K562 (cell line): Measurements from ENCODE around the gene TRMT1. TPM values are rescaled to one million over a fixed set of nuclear protein-coding genes. Genes with fewer than 3 reads are reported as not detected.

Experiments used
- ATAC-seq: fragments of 200-7000 bp; cut with Tn5 transposase; 3 replicates; pipeline ENCODE4 v1.9.1; 2020; ENCODE audit warnings: moderate library complexity
- BruUV-seq: library from RNA; stranded (reverse); fragments of 400-500 nt; replicated peaks from 2 replicates; lab custom pipeline; 2021; lab: Mats Ljungman, UMichigan
- CTCF ChIA-PET: fragments of 300-600 bp; formaldehyde crosslinking; extraction: SDS; loops from one replicate; lab custom pipeline; 2021; ENCODE audit warnings: low intra/inter-chr PET ratio; lab: Yijun Ruan, JAX
- POLR2A ChIA-PET: fragments of 300-600, 350-650 bp; sonication (Branson Sonifier 250); formaldehyde crosslinking; extraction: SDS; loops from one replicate; lab custom pipeline; 2021; ENCODE audit warnings: antibody characterized with exemption, inconsistent platforms; lab: Yijun Ruan, JAX
- DNase-seq, 4 experiments: peaks; one replicate each; pipeline versions ENCODE4 v3.0.0 to v3.0.0-alpha.2; 2011 to 2018; ENCODE audit warnings: low spot score in 3 of 4, mixed read lengths in 3 of 4; ENCODE audit errors: extremely low read depth in 1 of 4
- FAIRE-seq: peaks from 2 replicates; lab custom pipeline; 2011; peaks lifted over from hg19 to GRCh38; lab: Jason Lieb, UNC
- H2AFZ ChIP-seq: 2 replicates; pipeline ENCODE4 v1.6.0; 2011; ENCODE audit warnings: low read depth, low read length, control low read depth, inconsistent platforms
- H3K27ac ChIP-seq: fragments of 200-600 bp; 3 replicates; pipeline ENCODE4 v1.8.0; 2011; ENCODE audit warnings: low read depth, mild to moderate bottlenecking, control low read depth, inconsistent platforms, low read length, moderate library complexity, mixed read lengths; ENCODE audit errors: extremely low read depth
- H3K27me3 ChIP-seq, 2 experiments: fragments of 300-600 bp in 1 of 2; 2 replicates in 1 of 2; 3 replicates in 1 of 2; pipeline versions ENCODE4 v1.6.0 to v1.8.0; 2011; ENCODE audit warnings: inconsistent platforms in 2 of 2, low read length in 2 of 2, mild to moderate bottlenecking in 1 of 2, mixed read lengths in 1 of 2, moderate library complexity in 1 of 2; ENCODE audit not compliant: control insufficient read depth in 2 of 2, insufficient read depth in 2 of 2
- H3K36me3 ChIP-seq: fragments of 300-600 bp; 3 replicates; pipeline ENCODE4 v1.8.0; 2011; ENCODE audit warnings: mild to moderate bottlenecking, low read length, inconsistent platforms; ENCODE audit not compliant: control insufficient read depth, insufficient read depth
- H3K4me1 ChIP-seq, 2 experiments: fragments of 200-600 bp in 1 of 2; replicated peaks in 1 of 2; 2 replicates in 1 of 2; 3 replicates in 1 of 2; pipeline versions ENCODE4 v1.5.1 to v1.8.0; 2011; ENCODE audit warnings: inconsistent platforms in 2 of 2, low read length in 2 of 2, mild to moderate bottlenecking in 1 of 2, mixed read lengths in 1 of 2, moderate library complexity in 1 of 2; ENCODE audit not compliant: control insufficient read depth in 2 of 2, insufficient read depth in 2 of 2
- H3K4me2 ChIP-seq: 2 replicates; pipeline ENCODE4 v1.6.1; 2011; ENCODE audit warnings: low read length, control low read depth, inconsistent platforms, mixed read lengths; ENCODE audit not compliant: insufficient read depth
- H3K4me3 ChIP-seq: fragments of 200-600 bp; sonication (generic), shearing (Covaris generic); 2 replicates; pipeline ENCODE4 v1.5.1; 2016; ENCODE audit warnings: control low read depth, inconsistent platforms
- H3K79me2 ChIP-seq: fragments of 200-600 bp; 3 replicates; pipeline ENCODE4 v1.8.0; 2011; ENCODE audit warnings: low read length, inconsistent platforms; ENCODE audit not compliant: control insufficient read depth, insufficient read depth
- H3K9ac ChIP-seq, 2 experiments: 2 replicates each; pipeline versions ENCODE4 v1.6.0 to v1.6.1; 2011; ENCODE audit warnings: low read depth in 2 of 2, low read length in 2 of 2, control low read depth in 1 of 2, inconsistent platforms in 1 of 2, mild to moderate bottlenecking in 1 of 2, mixed read lengths in 1 of 2; ENCODE audit not compliant: insufficient read depth in 1 of 2
- H3K9me1 ChIP-seq: one replicate; pipeline ENCODE4 v1.6.0; 2011; ENCODE audit warnings: inconsistent platforms, mild to moderate bottlenecking, low read length, moderate library complexity; ENCODE audit not compliant: control insufficient read depth, insufficient read depth
- H3K9me3 ChIP-seq: replicated peaks from 2 replicates; pipeline ENCODE4 v1.5.1; 2011; ENCODE audit warnings: low read depth, low read length, inconsistent platforms; ENCODE audit not compliant: control insufficient read depth, insufficient read depth
- H4K20me1 ChIP-seq: replicated peaks from 2 replicates; pipeline ENCODE4 v1.6.1; 2011; ENCODE audit warnings: low read length, inconsistent platforms, mixed read lengths; ENCODE audit not compliant: control insufficient read depth, insufficient read depth
- CBX8 ChIP-seq: fragments of 200-600 bp; sonication (generic); IDR thresholded peaks from 2 replicates; pipeline ENCODE4 v1.6.1; 2012; ENCODE audit warnings: borderline replicate concordance, mixed run types, low read depth, mild to moderate bottlenecking, moderate library complexity, mixed read lengths, low read length, control low read depth, inconsistent platforms; ENCODE audit not compliant: poor library complexity, severe bottlenecking; ENCODE audit errors: extremely low read depth
- CREB1 ChIP-seq, 2 experiments: sonication (generic) in 1 of 2; formaldehyde crosslinking in 1 of 2; IDR thresholded peaks; 2 replicates each; pipeline versions ENCODE4 v1.6.1 to v1.8.0; 2012 to 2022; ENCODE audit warnings: inconsistent platforms in 1 of 2, mild to moderate bottlenecking in 1 of 2, missing genetic modification reagents in 1 of 2, moderate library complexity in 1 of 2
- ESRRA ChIP-seq: fragments of 450-650 bp; IDR thresholded peaks from 2 replicates; pipeline ENCODE4 v1.6.1; 2014; ENCODE audit warnings: low read depth, mild to moderate bottlenecking, moderate library complexity, borderline replicate concordance
- ETV1 ChIP-seq: fragments of 450-650 bp; conservative IDR thresholded peaks from 2 replicates; pipeline ENCODE4 v1.6.1; 2016; ENCODE audit warnings: missing genetic modification characterization, control low read depth, low read depth, missing compliant biosample characterization
- MIER1 ChIP-seq: fragments of 450-650 bp; IDR thresholded peaks from 2 replicates; pipeline ENCODE4 v1.6.1; 2016; ENCODE audit warnings: antibody characterized with exemption, mild to moderate bottlenecking, low read depth
- PRMT5 ChIP-seq: sonication (generic); formaldehyde crosslinking; IDR thresholded peaks from 2 replicates; pipeline ENCODE4 v1.5.0; 2020; ENCODE audit warnings: missing genetic modification reagents
- RCOR1 ChIP-seq, 2 experiments: IDR thresholded peaks; 2 replicates each; pipeline ENCODE4 v1.6.1; 2012; ENCODE audit warnings: low read depth in 2 of 2, low read length in 2 of 2, borderline replicate concordance in 1 of 2, improper control_type of control experiment in 1 of 2
- REST ChIP-seq, 2 experiments: fragments of 450-650 bp; formaldehyde crosslinking in 1 of 2; IDR thresholded peaks; 2 replicates each; pipeline versions ENCODE4 v1.4.0 to v1.6.1; 2014 to 2020; ENCODE audit warnings: mild to moderate bottlenecking in 2 of 2, borderline replicate concordance in 1 of 2, low read depth in 1 of 2
- SREBF1 ChIP-seq: fragments of 150-350 bp; IDR thresholded peaks from 2 replicates; pipeline ENCODE4 v1.6.1; 2014; ENCODE audit warnings: antibody characterized with exemption, low read depth, low read length, borderline replicate concordance
- XRCC5 ChIP-seq: fragments of 200-400 bp; formaldehyde crosslinking; IDR thresholded peaks from 2 replicates; pipeline ENCODE4 v1.6.1; 2017; ENCODE audit warnings: low read depth, mild to moderate bottlenecking, low read length
- ZBTB7A ChIP-seq: IDR thresholded peaks from 2 replicates; pipeline ENCODE4 v1.6.1; 2011; ENCODE audit warnings: low read depth, mild to moderate bottlenecking, low read length, moderate library complexity, borderline replicate concordance; ENCODE audit not compliant: control insufficient read depth
- WGBS: fragments of 100-300 bp; shearing (Covaris generic); methylation state at CpG from one replicate; pipeline ENCODE4 v1.1.6; 2016; ENCODE audit warnings: low coverage, mixed read lengths; ENCODE audit not compliant: insufficient coverage; ENCODE audit errors: missing lambda C conversion rate; 5-methylcytosine and 5-hydroxymethylcytosine counted together
- in situ Hi-C: fragments of 300-500 bp; cut with MboI; formaldehyde crosslinking; loops from 4 replicates; pipeline ENCODE4 v1.15.0; 2018; ENCODE audit warnings: inconsistent platforms, mixed read lengths
- intact Hi-C: fragments of 100-400 bp; cut with micrococcal nuclease; formaldehyde crosslinking; loops from 2 replicates; pipeline ENCODE4 v1.14.2; 2022
- polyA plus RNA-seq, 8 experiments: library from polyadenylated mRNA; depleted of rRNA in 4 of 8; stranded (reverse) in 5 of 8; unstranded in 3 of 8; fragments of >200 nt; fragmentation: Nextera tagmentation in 2 of 8; fragmentation: Illumina TruSeq in 1 of 8; extraction: Ambion mirVana in 2 of 8; extraction: Trizol in 1 of 8; gene quantifications; 2 replicates each; pipeline versions ENCODE4 v1.2.1 to v1.2.3, GENCODE V29; 2011 to 2014; ENCODE audit warnings: inconsistent platforms in 1 of 8, missing spikeins in 1 of 8
- total RNA-seq, 7 experiments: library from RNA; depleted of rRNA in 6 of 7; stranded (reverse); fragments of >200 nt in 6 of 7; fragmentation: Illumina TruSeq in 2 of 7; extraction: Trizol in 2 of 7; gene quantifications; 2 replicates each; pipeline versions ENCODE4 v1.2.1 to v1.2.3, GENCODE V29; 2011 to 2021; ENCODE audit warnings: low replicate concordance in 1 of 7

The TRMT1 gene
- total and polyA plus RNA-seq, 9 of the 15 experiments (the other 6 are each of a cell fraction or from before 2014, with no cell fraction given), result 5.8 to 158 (median 54.3) TPM

DNA sequence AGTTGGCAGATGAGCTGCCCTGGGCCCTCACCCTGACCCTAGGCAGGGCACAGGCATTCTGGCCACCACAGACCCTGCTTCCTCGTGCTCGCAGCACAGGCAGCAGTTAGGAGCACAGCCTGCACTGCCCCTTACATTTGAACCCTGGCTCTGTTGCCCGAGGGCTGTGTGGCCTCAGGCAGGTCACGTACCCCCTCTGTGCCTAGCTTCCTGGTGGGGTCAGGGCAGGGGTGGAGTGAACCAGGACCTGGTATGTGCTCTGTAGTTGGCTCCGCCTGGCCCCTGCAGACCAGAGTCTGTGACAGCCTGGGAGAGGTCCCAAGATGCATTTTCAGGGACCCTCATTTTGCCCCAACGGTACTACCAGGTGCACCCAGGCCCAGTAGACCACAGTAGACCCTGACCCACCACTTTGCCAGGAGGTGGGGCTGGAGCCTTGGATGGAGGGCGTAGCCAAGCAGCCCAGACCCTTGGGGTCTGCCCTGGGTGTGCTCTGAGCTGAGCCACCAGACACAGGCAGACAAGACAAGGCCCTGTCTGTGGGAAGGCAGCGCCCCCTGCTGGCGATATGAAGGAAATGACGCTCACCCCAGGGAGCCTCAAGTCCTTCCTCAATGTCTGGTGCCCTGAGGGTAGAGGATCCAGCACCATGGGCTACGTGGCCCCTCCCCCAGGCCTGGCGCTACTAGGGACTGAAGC is 23.0 kb downstream of the TRMT1 start:
- Histone ChIP-seq H3K79me2 (peaks cover 8% of the 10 kb centered on the region; the same call in 2 of the 3 replicates), H3K4me1 (peaks cover 36 to 84% of the 10 kb centered on the region in 2 experiments), H3K9me3 (no peaks in the 10 kb centered on the region), H3K27me3 (no peaks in the 10 kb centered on the region), H3K27ac (peak overlapping the region; percentile 10; the same call in 1 of the 3 replicates), H3K9me1 (no peaks in the 10 kb centered on the region), H3K36me3 (peaks cover 6% of the 10 kb centered on the region; the same call in 1 of the 3 replicates), H4K20me1 (no peaks in the 10 kb centered on the region), H2AFZ (no peak overlapping the region), H3K4me3 (no peak overlapping the region), H3K9ac (peak overlapping the region in 1 of 2 experiments; percentile 86; a peak in 2 of 4 replicates), H3K4me2 (no peak overlapping the region)
- FAIRE-seq, result peak; percentile 95
- WGBS, result 25% methylated on average over 12 of the region's 12 CpGs
- POLR2A ChIA-PET, result interaction anchor here (0.7 to 2.8 kb wide), 13 partner anchors 8 to 213 kb away, joined by 3 to 17 read pairs (median 4); partner anchors contain the start of gene DAND5
- intact Hi-C loops (loop anchor here (1.0 to 5.0 kb wide), 2 partner anchors 61 to 116 kb away; no protein-coding TSS in a partner anchor), in situ Hi-C loops (loop anchor here (5.0 kb wide), 1 partner anchor 116 kb away; no protein-coding TSS in a partner anchor)
- peak; percentile 83 to 92 (median 87) for DNase-seq
- CTCF ChIA-PET, result interaction anchor here (0.5 to 4.7 kb wide), 7 partner anchors 19 to 228 kb away, joined by 3 to 59 read pairs (median 5); no protein-coding TSS in a partner anchor
- no TSS peak for BruUV-seq
- ATAC-seq, result peak; percentile 57
- TF ChIP-seq ESRRA, result no peak
- TF ChIP-seq CBX8, result no peak
- peak; percentile 90 for TF ChIP-seq ZBTB7A
- TF ChIP-seq XRCC5, result peak; percentile 55; the same call in 1 of the 2 replicates
- 0 out of 4 replicates have a peak, but pooled peaks of 1 of the 2 experiments have one; percentile 22 for TF ChIP-seq RCOR1 (IDR thresholded peaks at IDR 0.05; ENCODE audit: borderline replicate concordance in 1 of 2, low read depth in 2 of 2, low read length in 2 of 2)
- no peak for TF ChIP-seq PRMT5 (CRISPR knock-in tag)
- no peak for TF ChIP-seq MIER1
- TF ChIP-seq ETV1 (tag), result no peak
- TF ChIP-seq SREBF1, result no peak
- peak; percentile 90 for TF ChIP-seq REST (IDR thresholded peaks at IDR 0.05; ENCODE audit: borderline replicate concordance)
- no peak for TF ChIP-seq REST (CRISPR knock-in tag; IDR thresholded peaks at IDR 0.05; ENCODE audit: low read depth)
- TF ChIP-seq CREB1 (IDR thresholded peaks at IDR 0.05), result peak; percentile 46; the same call in 1 of the 2 replicates
- TF ChIP-seq CREB1 (CRISPR knock-in tag; IDR thresholded peaks at IDR 0.05), result peak; percentile 83
